HG02840 (cell line): ENCODE data around the gene SH2B2.
"Not testable (repeated sequence)": the region's sequence is repeated elsewhere in the genome, so short reads cannot be mapped to it uniquely, and the experiment has no call there.

Experiments used
- ATAC-seq: cut with Tn5 transposase; IDR thresholded peaks from one replicate; pipeline ENCODE4 v1.9.1; 2021; ENCODE audit warnings: mild to moderate bottlenecking, moderate library complexity, moderate number of reproducible peaks; ENCODE audit not compliant: unreplicated experiment, low FRiP score

Gene SH2B2

DNA sequence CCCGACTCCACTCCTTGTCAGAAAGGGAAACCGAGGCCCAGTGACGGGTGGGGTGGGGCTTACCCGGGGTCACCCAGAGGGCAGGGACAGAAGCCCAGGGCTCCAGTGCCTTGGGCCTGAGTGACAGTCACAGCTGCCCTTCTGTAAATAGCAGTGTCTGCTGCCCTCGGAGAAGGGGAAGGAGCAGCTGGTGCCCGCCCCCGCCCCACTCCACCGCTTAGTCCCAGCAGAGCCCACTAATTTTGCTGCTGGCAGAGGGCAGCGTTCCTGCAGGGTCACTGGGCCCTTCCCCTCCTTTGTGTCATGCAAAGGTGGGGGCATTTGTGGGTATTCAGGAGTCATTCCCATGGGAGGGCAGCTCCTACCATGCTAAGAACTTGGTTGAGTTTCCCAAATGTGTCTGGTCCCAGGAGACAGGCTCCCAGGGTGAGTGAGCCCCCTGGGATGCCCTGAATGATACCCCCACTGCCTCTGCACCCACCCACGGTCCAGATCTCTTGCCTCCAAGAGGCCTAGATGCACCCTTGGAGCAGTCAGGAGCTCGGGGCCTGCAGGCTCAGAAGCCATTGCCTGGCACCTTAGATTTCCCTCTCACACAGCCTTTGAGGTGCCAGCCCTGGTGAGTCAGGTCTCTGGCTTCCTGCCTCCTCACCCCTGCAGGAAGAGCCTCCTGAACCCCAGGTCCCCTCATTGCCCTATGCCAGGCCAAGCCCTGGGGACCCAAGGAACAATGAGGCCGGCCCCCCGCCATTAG lies 17.2 kb downstream of the SH2B2 start:
- no peak for ATAC-seq

DNA sequence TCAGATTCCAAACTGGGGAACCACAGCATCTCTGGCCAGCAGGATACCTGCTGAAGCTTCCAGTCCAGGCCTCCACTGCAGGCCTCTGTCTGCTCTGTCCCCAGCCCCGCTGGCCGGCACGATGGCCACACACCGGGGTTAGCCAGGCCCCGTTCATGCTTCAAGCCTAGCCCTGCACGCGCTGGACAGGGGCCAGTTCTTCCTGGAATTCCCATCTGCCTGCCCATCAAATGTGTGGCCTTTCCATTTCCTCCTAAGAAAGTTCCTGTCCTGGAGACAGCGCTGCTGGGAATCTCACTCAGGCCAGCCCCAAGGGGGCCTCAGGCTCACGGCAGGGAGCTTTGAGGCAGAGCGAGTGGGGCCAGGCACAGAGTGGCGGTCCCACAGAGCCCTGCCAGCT lies 18.0 kb downstream of the SH2B2 start:
- no peak for ATAC-seq

DNA sequence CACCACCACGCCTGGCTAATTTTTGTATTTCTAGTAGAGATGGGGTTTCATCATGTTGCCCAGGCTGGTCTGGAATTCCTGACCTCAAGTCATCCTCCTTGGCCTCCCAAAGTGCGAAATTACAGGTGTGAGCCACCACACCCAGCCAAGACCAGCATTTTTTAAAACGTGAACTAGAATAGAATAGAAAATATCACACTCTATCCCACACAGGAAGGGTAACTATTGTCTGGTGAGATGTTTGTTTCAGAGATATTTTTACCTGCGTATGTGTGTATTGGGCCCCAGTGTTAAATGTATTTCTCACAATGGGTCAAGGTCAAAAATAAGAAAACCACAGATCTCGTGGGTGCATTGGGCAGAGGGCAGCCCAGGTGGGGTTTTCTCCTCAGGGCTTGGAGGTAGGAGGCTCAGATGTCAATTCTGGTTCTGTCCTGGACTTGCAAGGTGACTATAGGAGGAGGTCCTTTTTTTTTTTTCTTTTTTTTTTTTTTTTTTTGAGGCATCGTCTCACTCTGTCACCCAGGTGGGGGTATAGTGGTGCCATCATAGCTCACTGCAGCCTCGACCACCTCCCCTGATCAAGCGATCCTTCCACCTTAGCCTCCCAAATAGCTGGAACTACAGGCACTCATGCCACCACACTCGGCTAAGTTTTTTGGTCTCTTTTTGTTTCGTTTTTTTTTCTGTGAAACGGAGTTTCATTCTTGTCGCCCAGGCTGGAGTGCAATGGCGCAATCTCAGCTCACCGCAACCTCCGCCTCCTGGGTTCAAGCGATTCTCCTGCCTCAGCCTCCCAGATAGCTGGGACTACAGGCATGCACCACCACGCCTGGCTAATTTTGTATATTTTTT lies 19.0 kb downstream of the SH2B2 start:
- peak; percentile 53 for ATAC-seq

- ATAC-seq = peak; percentile 64
These were observed 20.4 kb downstream of the SH2B2 start for GRCh38 chr7:102306916-102307677.

- no peak for ATAC-seq
These were observed 23.7 kb downstream of the SH2B2 start for GRCh38 chr7:102310414-102310815.

- ATAC-seq = no peak
These were observed 25.6 kb downstream of the SH2B2 start for GRCh38 chr7:102312317-102312716.

- ATAC-seq = no peak
These were observed 27.5 kb downstream of the SH2B2 start for GRCh38 chr7:102313997-102314780.

- no peak for ATAC-seq
These were observed 30.8 kb downstream of the SH2B2 start for GRCh38 chr7:102317231-102318059.

GRCh38 chr7:102318482-102318971 lies 31.9 kb downstream of the SH2B2 start:
- ATAC-seq = no peak

DNA sequence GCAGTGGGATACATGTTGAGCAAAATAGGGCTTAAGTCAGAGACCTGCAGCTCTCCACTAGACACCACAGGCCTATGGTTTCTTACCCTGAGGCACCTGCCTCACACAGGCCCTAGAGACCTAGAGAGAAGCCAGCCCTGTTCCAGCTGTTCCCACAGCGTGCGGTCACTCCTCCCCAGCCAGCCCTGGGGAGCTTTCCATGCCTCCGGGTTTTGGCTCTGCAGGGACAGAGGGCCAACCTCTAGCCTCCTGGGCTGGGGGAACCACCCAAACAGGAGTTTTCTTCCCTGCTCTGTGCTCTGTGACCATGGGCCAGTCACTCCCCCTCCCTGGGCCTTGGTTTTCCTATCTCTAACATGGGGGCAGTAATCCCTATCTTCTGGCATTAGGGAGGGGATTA lies 33.0 kb downstream of the SH2B2 start:
- no peak for ATAC-seq

DNA sequence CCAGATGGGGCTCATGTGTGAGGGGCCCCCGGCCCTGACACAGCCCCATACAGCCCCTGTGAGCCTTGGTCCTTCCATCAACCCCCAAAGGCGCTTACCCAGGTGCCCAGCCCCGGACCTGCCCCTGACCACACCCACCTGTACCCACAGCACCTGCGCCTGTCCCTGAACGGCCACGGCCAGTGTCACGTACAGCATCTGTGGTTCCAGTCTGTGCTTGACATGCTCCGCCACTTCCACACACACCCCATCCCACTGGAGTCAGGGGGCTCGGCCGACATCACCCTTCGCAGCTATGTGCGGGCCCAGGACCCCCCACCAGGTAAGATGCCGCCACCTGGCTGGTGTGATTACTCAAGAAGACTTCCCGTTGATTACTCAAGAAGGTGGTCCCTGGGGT lies 33.5 kb downstream of the SH2B2 start:
- no peak for ATAC-seq

- no peak for ATAC-seq
These were observed 34.1 kb downstream of the SH2B2 start for GRCh38 chr7:102320601-102321350.

DNA sequence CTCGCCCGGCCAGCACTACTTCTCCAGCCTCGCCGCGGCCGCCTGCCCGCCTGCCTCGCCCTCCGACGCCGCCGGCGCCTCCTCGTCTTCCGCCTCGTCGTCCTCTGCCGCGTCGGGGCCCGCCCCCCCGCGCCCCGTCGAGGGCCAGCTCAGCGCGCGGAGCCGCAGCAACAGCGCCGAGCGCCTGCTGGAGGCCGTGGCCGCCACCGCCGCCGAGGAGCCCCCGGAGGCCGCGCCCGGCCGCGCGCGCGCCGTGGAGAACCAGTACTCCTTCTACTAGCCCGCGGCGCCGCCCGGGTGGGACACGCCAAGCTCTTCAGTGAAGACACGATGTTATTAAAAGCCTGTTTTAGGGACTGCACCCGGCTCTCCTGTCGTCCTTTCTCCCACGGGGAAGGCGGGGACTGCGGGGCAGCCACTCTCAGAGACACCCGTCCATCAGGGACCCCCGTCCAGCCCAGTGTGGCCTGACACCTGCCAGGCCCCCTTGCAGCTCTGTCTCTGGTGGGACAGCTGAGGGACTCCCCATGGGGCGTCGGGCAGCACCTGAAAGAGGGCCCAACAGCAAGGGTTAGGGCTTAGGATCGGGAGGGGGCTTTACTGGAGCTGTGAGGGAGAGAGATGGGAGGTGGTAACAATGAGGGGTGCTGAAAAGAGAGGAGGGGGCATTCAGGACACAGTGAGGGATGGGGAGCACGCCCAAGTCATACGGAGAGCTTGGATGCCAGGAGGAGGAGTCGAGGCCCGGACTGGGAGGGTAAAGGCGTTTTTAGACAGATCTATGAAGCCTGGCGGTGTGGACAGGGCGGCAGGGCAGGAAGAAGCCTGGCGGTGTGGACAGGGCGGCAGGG lies 34.9 kb downstream of the SH2B2 start:
- ATAC-seq = no peak

DNA sequence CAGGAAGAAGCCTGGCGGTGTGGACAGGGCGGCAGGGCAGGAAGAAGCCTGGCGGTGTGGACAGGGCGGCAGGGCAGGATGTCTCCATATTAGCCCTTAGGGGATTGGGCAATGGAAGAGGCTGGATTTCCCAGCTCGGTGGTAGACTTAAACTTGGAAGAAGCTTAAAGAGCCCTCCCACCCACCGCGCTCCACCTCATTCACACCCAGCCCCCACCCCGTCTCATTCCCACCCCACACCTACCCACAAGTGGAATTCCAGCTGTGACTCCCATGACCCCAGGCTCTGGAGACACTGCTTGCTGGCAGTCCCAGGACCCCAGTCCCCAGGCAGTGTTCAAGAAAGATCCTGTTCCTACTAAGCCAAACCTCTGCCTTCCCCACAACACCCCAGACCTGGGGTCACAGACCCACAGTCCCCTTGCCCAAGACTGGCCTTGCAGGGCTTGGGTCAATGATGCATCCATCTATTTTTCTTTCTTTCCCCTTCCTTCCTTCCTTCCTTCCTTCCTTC lies 35.6 kb downstream of the SH2B2 start:
- no peak for ATAC-seq

DNA sequence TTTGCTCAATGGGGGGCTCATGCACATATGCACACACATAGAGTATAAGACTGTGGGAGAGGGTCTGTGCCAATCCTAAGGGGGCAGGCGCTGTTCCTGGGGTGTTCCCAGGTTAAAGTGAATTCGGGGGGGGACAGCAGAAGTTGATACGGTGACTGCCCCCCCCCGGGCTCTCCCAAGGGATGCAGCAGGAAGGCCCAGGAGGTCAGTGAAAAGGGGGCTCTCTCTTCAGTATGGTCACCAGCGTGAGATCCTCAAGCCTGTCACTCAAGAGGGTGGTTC lies 37.2 kb downstream of the SH2B2 start:
- ATAC-seq = no peak

DNA sequence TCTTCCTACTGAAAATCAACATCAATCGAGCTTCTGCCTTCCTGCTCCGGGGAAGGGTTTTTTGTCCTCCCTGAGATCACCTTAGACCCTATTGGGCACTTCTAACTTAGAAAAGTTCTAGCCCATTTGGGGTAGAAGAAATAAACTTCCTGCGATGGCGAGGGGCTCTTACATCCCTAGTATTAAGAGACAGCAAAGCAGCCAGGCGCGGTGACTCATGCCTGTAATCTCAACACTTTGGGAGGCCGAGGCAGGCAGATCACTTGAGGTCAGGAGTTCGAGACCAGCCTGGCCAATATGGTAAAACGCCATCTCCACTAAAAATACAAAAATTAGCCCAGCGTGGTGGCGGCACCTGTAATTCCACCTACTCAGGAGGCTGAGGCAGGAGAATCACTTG lies 38.4 kb downstream of the SH2B2 start:
- not testable (repeated sequence) for ATAC-seq

GRCh38 chr7:102326157-102326889 lies 39.7 kb downstream of the SH2B2 start:
- ATAC-seq = no peak
